ENCODE results near the gene SGK1.

GRCh38 chr6:134132494-134133141 is 185.3 kb downstream of the SGK1 start:
- TF ChIP-seq CTCF (IDR thresholded peaks at IDR 0.05; ENCODE audit: low read depth, low read length) (no peak), POLR2A (IDR thresholded peaks at IDR 0.05; ENCODE audit: extremely low read depth, insufficient read length) (no peak), MAX (IDR thresholded peaks at IDR 0.05; ENCODE audit: low read depth, low read length) (no peak)
